CD4-positive, alpha-beta T cell (primary cell): Measurements from ENCODE around the gene STX18. TPM values are rescaled to one million over a fixed set of nuclear protein-coding genes. Genes with fewer than 3 reads are reported as not detected.

Experiments
- ATAC-seq: fragments of 200-7000 bp; cut with Tn5 transposase; one replicate; pipeline ENCODE4 v1.10.0; 2022; ENCODE audit warnings: mild to moderate bottlenecking; ENCODE audit not compliant: poor library complexity
- CTCF ChIA-PET: fragments of 350-600 bp; sonication (Branson Sonifier 250); formaldehyde crosslinking; loops from one replicate; lab custom pipeline; 2021; ENCODE audit warnings: antibody characterized with exemption, inconsistent platforms; lab: Charles Lee
- POLR2A ChIA-PET: fragments of 350-600 bp; sonication (Branson Sonifier 250); formaldehyde crosslinking; loops from one replicate; lab custom pipeline; 2021; ENCODE audit warnings: antibody characterized with exemption, inconsistent platforms; lab: Charles Lee
- DNase-seq, 14 experiments: peaks; one replicate each; pipeline ENCODE4 v3.0.0-alpha.2; 2013 to 2020; ENCODE audit warnings: mixed read lengths in 2 of 14
- H3K27ac ChIP-seq, 2 donors: one replicate each; pipeline versions ENCODE4 v1.5.1 to v1.7.0; 2013; ENCODE audit warnings: low read length in 2 of 2, low read depth in 1 of 2, mild to moderate bottlenecking in 1 of 2
- H3K27me3 ChIP-seq, 2 experiments: 1 replicate in 1 of 2; 2 replicates in 1 of 2; pipeline versions ENCODE4 v1.6.1 to v1.7.0; 2013; ENCODE audit warnings: low read length in 2 of 2, control low read depth in 1 of 2, mild to moderate bottlenecking in 1 of 2, moderate library complexity in 1 of 2; ENCODE audit not compliant: insufficient read depth in 2 of 2, control insufficient read depth in 1 of 2
- H3K36me3 ChIP-seq: one replicate; pipeline ENCODE4 v1.6.1; 2013; ENCODE audit warnings: low read length, control low read depth; ENCODE audit not compliant: insufficient read depth
- H3K4me1 ChIP-seq: one replicate; pipeline ENCODE4 v1.6.1; 2013; ENCODE audit warnings: low read length, control low read depth; ENCODE audit not compliant: insufficient read depth
- H3K4me3 ChIP-seq: one replicate; pipeline ENCODE4 v1.5.1; 2013; ENCODE audit warnings: mild to moderate bottlenecking, low read length, moderate library complexity
- H3K9me3 ChIP-seq, 2 experiments: 1 replicate in 1 of 2; 2 replicates in 1 of 2; pipeline versions ENCODE4 v1.6.1 to v1.7.0; 2013; ENCODE audit warnings: low read length in 2 of 2, mild to moderate bottlenecking in 2 of 2, control low read depth in 1 of 2, moderate library complexity in 1 of 2; ENCODE audit not compliant: control insufficient read depth in 1 of 2, insufficient read depth in 1 of 2
- H3K27ac Mint-ChIP-seq: one replicate; pipeline ENCODE4 v1.8.0; 2020; ENCODE audit warnings: mixed read lengths
- H3K27me3 Mint-ChIP-seq: one replicate; pipeline ENCODE4 v1.8.0; 2021; ENCODE audit warnings: mixed read lengths
- H3K36me3 Mint-ChIP-seq: one replicate; pipeline ENCODE4 v1.8.0; 2021; ENCODE audit warnings: low read depth, mixed read lengths
- H3K4me1 Mint-ChIP-seq: one replicate; pipeline ENCODE4 v1.8.0; 2021; ENCODE audit warnings: low read depth, mixed read lengths
- H3K4me3 Mint-ChIP-seq: one replicate; pipeline ENCODE4 v1.8.0; 2020; ENCODE audit warnings: mild to moderate bottlenecking, mixed read lengths
- H3K9me3 Mint-ChIP-seq: one replicate; pipeline ENCODE4 v1.8.0; 2020; ENCODE audit warnings: mixed read lengths
- intact Hi-C, 2 experiments: fragments of 100-400 bp; cut with DNase I in 1 of 2; cut with micrococcal nuclease in 1 of 2; formaldehyde crosslinking; loops; one replicate each; pipeline versions ENCODE4 v1.15.1 to v1.9.0; 2023 to 2025; cut with DNase I, micrococcal nuclease
- total RNA-seq, 174 experiments: library from RNA in 2 of 174; stranded (reverse) in 2 of 174; gene quantifications; one replicate each; pipeline ENCODE4 v1.2.3 and lab custom pipeline; 2021 to 2026
- TF ChIP-seq, protein P1 (sequence below): fragments of 200-600 bp; IDR thresholded peaks from one replicate; pipeline ENCODE4 v1.8.0; 2022; ENCODE audit warnings: antibody characterized with exemption, mild to moderate bottlenecking

The STX18 gene
- total RNA-seq, 2 experiments from 2014 or later, result 15.2 to 15.5 TPM

GRCh38 chr4:4535590-4535989 lies 6.3 kb downstream of the STX18 start:
- Mint-ChIP-seq H3K27ac (no peak overlapping the region), H3K36me3 (no peaks in the 10 kb centered on the region), H3K9me3 (no peaks in the 10 kb centered on the region), H3K4me1 (peaks cover 61% of the 10 kb centered on the region), H3K27me3 (no peaks in the 10 kb centered on the region), H3K4me3 (no peak overlapping the region)
- intact Hi-C loops, result no loop called here
- no peak for DNase-seq
- Histone ChIP-seq H3K9me3 (no peaks in the 10 kb centered on the region), H3K27me3 (no peaks in the 10 kb centered on the region), H3K4me3 (no peak overlapping the region), H3K36me3 (no peaks in the 10 kb centered on the region), H3K27ac (no peak overlapping the region), H3K4me1 (peaks cover 11% of the 10 kb centered on the region)
- TF ChIP-seq, protein P1, sequence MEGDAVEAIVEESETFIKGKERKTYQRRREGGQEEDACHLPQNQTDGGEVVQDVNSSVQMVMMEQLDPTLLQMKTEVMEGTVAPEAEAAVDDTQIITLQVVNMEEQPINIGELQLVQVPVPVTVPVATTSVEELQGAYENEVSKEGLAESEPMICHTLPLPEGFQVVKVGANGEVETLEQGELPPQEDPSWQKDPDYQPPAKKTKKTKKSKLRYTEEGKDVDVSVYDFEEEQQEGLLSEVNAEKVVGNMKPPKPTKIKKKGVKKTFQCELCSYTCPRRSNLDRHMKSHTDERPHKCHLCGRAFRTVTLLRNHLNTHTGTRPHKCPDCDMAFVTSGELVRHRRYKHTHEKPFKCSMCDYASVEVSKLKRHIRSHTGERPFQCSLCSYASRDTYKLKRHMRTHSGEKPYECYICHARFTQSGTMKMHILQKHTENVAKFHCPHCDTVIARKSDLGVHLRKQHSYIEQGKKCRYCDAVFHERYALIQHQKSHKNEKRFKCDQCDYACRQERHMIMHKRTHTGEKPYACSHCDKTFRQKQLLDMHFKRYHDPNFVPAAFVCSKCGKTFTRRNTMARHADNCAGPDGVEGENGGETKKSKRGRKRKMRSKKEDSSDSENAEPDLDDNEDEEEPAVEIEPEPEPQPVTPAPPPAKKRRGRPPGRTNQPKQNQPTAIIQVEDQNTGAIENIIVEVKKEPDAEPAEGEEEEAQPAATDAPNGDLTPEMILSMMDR, result no peak
- no peak for ATAC-seq
- POLR2A ChIA-PET, result no interaction called here
- CTCF ChIA-PET, result no interaction called here

GRCh38 chr4:4534515-4535145 lies 7.2 kb downstream of the STX18 start:
- Mint-ChIP-seq H3K27me3 (no peaks in the 10 kb centered on the region), H3K9me3 (no peaks in the 10 kb centered on the region), H3K4me1 (peaks cover 52% of the 10 kb centered on the region), H3K27ac (no peak overlapping the region), H3K36me3 (no peaks in the 10 kb centered on the region), H3K4me3 (no peak overlapping the region)
- ChIA-PET POLR2A (no interaction called here), CTCF (no interaction called here)
- Histone ChIP-seq H3K27me3 (no peaks in the 10 kb centered on the region), H3K36me3 (no peaks in the 10 kb centered on the region), H3K4me3 (no peak overlapping the region), H3K27ac (no peak overlapping the region), H3K9me3 (no peaks in the 10 kb centered on the region), H3K4me1 (peaks cover 3% of the 10 kb centered on the region)
- TF ChIP-seq, protein P1, result no peak
- intact Hi-C loops, result no loop called here
- DNase-seq, result no peak
- no peak for ATAC-seq

- Histone ChIP-seq H3K27ac (no peak overlapping the region), H3K4me3 (no peak overlapping the region), H3K9me3 (no peaks in the 10 kb centered on the region), H3K36me3 (no peaks in the 10 kb centered on the region), H3K27me3 (no peaks in the 10 kb centered on the region), H3K4me1 (no peaks in the 10 kb centered on the region)
- no peak for ATAC-seq
- H3K27me3 Mint-ChIP-seq, result no peaks in the 10 kb centered on the region
- H3K9me3 Mint-ChIP-seq, result no peaks in the 10 kb centered on the region
- ChIA-PET POLR2A (interaction anchor here (1.3 kb wide), 1 partner anchor 8 kb away, joined by 5 read pairs; the partner anchor contains the start of gene STX18), CTCF (no interaction called here)
- H3K4me1 Mint-ChIP-seq, result peaks cover 42% of the 10 kb centered on the region
- TF ChIP-seq, protein P1, result no peak
- no peak overlapping the region for H3K27ac Mint-ChIP-seq
- intact Hi-C loops, result no loop called here
- DNase-seq, result no peak
- H3K36me3 Mint-ChIP-seq, result no peaks in the 10 kb centered on the region
- H3K4me3 Mint-ChIP-seq, result no peak overlapping the region
These were observed 8.2 kb downstream of the STX18 start for GRCh38 chr4:4533461-4534169.
